Activated naive CD4-positive, alpha-beta T cell treated with anti-CD3 and anti-CD28 coated beads for 36 hours (primary cell): Measurements from ENCODE around the gene ISY1. TPM values are rescaled to one million over a fixed set of nuclear protein-coding genes. Genes with fewer than 3 reads are reported as not detected.

ENCODE experiments used
- CTCF ChIA-PET: fragments of 350-600 bp; sonication (Branson Sonifier 250); formaldehyde crosslinking; loops from one replicate; lab custom pipeline; 2021; ENCODE audit warnings: antibody characterized with exemption; lab: Charles Lee
- DNase-seq: peaks from one replicate; pipeline ENCODE4 v3.0.0-alpha.2; 2020
- H3K27ac Mint-ChIP-seq: one replicate; pipeline ENCODE4 v1.8.0; 2021; ENCODE audit warnings: mild to moderate bottlenecking, mixed read lengths
- H3K27me3 Mint-ChIP-seq: one replicate; pipeline ENCODE4 v1.8.0; 2021; ENCODE audit warnings: low read depth, mixed read lengths
- H3K36me3 Mint-ChIP-seq: one replicate; pipeline ENCODE4 v1.8.0; 2021; ENCODE audit warnings: low read depth, mixed read lengths
- H3K4me1 Mint-ChIP-seq: one replicate; pipeline ENCODE4 v1.8.0; 2021; ENCODE audit warnings: low read depth, mixed read lengths
- H3K4me3 Mint-ChIP-seq: one replicate; pipeline ENCODE4 v1.8.0; 2021; ENCODE audit warnings: mild to moderate bottlenecking, moderate library complexity, mixed read lengths
- H3K9me3 Mint-ChIP-seq: one replicate; pipeline ENCODE4 v1.8.0; 2021; ENCODE audit warnings: mixed read lengths
- intact Hi-C: fragments of 100-400 bp; cut with micrococcal nuclease; formaldehyde crosslinking; loops from one replicate; pipeline ENCODE4 v1.15.1; 2023
- total RNA-seq, 2 experiments: library from RNA; stranded (reverse); gene quantifications; one replicate each; pipeline ENCODE4 v1.2.3, GENCODE V29; 2021

ISY1 gene
- total RNA-seq, 2 experiments from 2014 or later, result 56.8 to 65.4 TPM

GRCh38 chr3:129078510-129078909 lies 82.4 kb downstream of the ISY1 start:
- H3K27me3 Mint-ChIP-seq, result no peaks in the 10 kb centered on the region
- CTCF ChIA-PET, result no interaction called here
- intact Hi-C loops, result no loop called here
- no peak for DNase-seq
- H3K4me1 Mint-ChIP-seq, result peaks cover 5% of the 10 kb centered on the region
- H3K27ac Mint-ChIP-seq, result no peak overlapping the region
- H3K9me3 Mint-ChIP-seq, result no peaks in the 10 kb centered on the region
- no peak overlapping the region for H3K4me3 Mint-ChIP-seq
- H3K36me3 Mint-ChIP-seq, result no peaks in the 10 kb centered on the region

Other genes with a start within 250 kb of the ISY1 start
- gene CFAP92, start 167.0 kb downstream of the ISY1 start, total RNA-seq, result under 1 TPM; 0.32 to 0.48 TPM
- under 1 TPM; 0.10 to 0.20 TPM for gene EFCC1, start 159.8 kb downstream of the ISY1 start, total RNA-seq
- not detected for gene GP9, start 100.3 kb downstream of the ISY1 start, total RNA-seq
- gene RAB43, start 39.3 kb downstream of the ISY1 start, total RNA-seq, result 10 to 100 TPM; 73.9 to 80.0 TPM
- 100 to 1,000 TPM; 490 to 500 TPM for gene CNBP, start 22.8 kb upstream of the ISY1 start, total RNA-seq
- gene COPG1, start 88.5 kb upstream of the ISY1 start, total RNA-seq, result 100 to 1,000 TPM; 125 to 128 TPM
- gene HMCES, start 117.8 kb upstream of the ISY1 start, total RNA-seq, result 10 to 100 TPM; 35.0 to 35.8 TPM